Measurements from ENCODE around the gene RPTOR.

The RPTOR gene

DNA sequence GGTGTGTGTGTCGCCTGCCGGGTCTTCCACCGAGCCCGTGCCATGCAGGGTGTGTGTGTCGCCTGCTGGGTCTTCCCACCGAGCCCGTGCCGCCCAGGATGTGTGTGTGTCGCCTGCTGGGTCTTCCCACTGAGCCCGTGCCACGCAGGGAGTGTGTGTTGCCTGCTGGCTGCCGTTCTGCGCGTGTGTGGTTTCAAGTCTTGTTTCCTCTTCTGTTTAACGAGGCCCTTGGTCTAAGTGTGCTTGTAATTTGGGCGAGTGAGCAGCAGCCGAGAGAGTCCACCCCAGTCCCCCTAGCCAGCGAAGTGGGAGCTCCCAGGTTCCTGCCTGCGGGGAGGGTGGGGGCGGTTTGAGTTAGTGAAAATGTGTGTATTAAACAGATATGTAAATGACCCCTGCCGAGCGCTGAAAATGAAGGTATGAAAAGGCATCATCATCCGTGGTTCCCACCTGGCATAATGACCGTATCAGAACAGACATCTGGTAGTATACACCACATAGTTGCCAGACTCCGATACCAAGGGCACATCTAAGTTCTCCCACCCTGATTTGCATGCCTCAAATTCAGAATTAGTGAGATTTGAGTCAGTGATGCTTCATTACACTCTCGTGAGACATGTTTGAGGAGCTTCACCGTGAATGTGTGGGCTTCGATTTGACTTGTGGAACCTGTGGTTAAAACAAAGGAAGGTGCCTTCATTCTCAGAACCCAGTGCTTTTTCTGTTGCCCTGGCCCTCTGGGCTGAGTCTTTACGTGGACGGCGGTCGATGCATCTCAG lies 332.5 kb downstream of the RPTOR start:
- DNase-seq (ENCODE audit: low read depth, low spot score): no peak

DNA sequence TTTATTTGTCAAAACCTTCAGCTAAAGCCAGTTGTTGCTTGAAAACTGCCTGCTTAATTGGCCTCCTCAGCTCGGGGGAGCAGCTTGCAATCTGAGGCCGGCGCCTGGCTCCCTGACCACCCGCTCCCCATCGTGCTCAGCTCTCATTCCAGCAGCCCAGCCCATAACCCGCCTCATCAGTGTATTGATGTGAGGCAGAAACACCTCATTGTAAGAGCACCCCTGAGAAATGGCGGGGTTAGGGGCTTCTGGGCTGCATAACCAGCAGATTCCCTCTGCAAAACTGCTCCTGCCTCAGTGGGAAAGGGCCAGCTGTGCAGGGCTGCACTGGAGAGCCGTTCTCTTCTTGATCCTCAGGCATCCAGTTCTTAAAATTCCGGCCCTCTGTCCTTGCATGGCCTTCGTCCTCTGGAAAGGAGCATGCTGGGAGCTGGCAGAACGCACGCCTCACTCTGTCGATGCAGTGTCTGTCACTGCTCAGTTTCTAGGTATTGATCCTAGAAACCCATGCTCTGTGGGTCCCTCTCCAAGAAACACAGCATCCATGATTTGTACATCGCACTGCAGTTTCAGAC lies 333.2 kb downstream of the RPTOR start:
- no peak for DNase-seq (ENCODE audit: low read depth, low spot score)

DNA sequence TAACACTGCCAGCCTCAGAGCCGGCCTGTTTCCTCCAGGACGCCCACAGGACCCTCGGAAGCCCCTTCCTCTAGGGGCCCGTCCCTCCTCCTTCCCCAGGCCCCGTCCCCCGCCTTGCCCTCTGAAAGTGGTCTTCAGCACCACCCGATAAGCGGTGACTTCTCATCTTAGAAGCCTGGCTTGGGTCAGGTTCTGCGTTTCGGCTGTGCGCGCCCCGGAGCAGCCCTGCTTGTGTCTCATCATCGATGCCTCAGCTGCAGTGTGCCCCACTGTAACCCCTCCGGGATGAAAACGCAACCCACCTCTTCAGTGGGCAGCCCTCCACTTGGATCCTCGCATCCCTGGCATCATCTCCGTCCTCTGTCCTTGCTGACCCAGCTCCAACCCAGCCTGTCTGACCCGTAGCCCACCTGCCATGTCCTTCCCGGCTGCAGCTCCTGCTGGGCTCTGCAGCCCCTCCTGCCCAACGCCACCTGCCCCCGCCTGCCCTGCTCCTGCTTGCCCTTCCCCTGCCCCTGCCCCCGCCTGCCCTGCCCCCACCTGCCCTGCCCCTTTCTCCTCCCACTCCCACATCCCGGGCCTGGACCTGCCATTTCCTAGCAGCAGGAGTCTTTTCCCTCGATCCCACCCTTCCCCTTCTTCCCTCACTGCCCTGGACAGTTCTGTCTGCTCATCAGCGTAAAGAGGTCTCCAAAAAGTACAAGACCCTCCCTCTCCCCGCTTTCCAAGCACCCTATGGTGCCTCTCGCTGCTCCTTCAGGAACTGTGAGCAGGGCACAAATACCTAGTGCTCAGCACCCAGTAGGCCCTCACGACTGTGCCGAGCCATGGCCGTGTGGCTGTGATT lies 334.5 kb downstream of the RPTOR start:
- DNase-seq (ENCODE audit: low read depth, low spot score): no peak

DNA sequence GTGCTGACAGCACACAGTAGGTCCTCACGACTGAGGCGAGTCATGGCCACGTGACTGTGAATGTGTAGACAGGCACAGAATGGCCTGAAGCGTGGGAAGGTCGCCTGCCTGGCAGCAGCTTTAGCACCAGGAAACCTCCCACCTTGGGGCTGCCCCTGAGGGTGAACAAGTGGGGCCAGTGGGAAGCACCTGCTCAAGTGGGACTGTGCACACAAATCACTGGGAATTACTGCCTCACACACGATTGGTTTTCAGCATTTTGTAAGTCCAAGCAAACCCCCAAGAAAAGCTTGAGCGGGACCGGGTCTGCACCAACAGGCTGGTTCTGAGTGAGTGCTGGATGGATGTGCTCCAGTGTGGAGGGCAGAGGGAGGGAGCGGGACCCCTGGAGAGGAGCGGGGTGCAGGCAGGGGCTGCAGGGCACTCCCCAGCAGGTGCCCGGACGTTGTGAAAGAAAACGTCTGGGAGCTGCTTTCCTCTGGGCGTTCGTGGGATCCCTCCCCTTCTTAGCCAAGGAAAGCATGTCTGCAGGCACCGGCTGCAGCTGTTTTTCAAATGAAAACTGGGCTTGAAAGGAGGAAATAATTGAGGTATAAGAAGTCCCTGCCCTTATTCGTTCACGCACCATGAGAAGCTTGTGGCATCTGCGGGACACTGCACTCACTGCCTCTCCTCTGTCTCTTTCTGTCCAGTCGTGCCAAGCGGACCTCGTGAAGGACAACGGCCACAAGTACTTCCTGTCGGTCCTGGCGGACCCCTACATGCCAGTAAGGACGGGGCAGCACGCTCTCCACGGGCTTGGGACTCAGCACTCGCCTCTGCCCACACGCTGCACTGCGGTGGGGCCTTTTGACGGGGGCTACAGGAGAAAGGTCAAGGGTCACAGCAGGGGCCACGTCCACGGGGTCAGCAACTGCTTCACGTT lies 335.3 kb downstream of the RPTOR start:
- DNase-seq (ENCODE audit: low read depth, low spot score): no peak

DNA sequence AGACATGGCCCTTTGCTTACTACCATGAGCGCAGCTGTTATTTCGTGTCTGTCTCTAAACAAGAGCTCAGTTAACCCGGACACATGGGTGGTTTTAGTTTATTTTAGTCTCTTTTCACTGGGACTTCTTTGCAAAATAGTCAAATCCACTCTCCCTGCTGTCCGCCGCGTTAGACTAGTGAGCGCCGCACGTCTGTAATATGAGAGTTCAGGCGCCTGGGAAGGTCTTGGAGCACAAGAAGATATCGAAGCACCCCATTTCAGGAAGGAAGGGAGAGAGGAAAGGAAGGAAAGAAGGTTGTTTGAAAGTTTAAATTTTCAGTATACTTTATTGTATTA lies 336.0 kb downstream of the RPTOR start:
- no peak for DNase-seq (ENCODE audit: low read depth, low spot score)

DNA sequence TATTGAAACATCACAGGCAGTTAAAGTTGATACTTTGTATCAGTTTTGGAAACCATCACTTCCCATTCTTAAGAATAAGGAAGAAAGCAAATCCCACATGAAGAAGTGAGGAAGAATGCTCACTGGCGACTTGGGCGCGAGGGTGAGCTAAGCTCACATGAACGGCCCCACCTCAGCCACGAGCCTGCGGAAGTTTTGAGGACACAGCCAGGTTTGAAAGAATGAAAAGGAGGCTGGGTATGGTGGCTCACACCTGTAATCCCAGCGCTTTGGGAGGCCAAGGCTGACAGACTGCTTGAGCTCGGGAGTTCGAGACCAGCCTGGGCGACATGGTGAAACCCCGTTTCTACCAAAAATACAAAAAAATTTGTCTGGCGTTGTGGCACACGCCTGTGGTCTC lies 336.7 kb downstream of the RPTOR start:
- DNase-seq (ENCODE audit: low read depth, low spot score): no peak

DNA sequence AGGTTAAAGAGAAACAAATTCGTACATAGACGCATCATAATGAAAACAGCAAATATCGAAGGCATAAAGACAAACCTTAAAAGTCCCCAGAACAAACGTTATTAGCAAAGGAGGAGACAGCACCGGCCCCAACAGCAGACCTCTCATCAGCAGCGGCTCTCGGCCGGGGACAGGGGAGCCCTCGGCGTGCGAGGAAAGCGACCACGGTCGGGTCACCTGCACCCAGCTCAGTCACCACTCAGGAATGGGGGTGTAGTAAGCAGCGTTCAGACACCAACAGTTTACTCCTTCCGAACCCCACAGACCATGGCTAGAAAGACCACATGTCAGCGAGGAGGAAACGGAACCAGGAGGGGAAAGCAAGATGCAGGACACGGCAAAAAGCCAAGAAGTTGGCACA lies 337.7 kb downstream of the RPTOR start:
- no peak for DNase-seq (ENCODE audit: low read depth, low spot score)

DNA sequence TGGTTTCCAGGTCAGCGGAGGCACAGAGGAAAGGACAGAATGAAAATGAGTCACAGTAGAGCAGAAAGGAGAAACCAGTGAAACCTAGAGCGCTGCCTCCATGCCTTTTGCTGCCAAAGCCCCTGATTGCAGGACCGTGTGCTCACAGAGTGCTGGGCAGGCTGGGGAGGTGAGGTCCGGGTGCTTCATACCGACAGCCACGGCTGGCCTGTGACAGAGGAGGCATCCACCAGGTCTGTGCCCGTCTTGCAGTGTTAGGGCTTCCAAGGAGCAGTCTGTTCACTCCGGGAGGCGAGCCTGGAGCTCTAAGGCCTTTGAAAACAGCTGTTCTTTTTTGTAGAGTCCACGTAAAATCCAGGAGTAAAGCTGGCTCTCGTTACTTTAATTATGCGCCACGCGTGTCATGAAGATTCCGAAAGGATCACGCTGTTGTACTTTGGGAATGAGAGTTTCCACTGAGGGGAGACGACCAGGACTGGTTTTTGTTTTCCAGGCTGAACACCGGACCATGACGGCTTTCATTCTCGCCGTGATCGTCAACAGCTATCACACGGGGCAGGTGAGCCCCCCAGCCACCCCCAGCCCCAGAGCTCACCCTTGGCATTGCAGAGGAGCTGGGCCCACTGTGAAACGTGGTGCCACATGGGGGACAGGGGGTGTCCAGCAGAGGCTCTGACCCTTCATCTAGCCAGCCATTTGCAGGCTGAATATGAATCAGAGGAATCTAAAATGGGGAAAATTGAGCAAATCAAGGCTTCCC lies 338.5 kb downstream of the RPTOR start:
- no peak for DNase-seq (ENCODE audit: low read depth, low spot score)

DNA sequence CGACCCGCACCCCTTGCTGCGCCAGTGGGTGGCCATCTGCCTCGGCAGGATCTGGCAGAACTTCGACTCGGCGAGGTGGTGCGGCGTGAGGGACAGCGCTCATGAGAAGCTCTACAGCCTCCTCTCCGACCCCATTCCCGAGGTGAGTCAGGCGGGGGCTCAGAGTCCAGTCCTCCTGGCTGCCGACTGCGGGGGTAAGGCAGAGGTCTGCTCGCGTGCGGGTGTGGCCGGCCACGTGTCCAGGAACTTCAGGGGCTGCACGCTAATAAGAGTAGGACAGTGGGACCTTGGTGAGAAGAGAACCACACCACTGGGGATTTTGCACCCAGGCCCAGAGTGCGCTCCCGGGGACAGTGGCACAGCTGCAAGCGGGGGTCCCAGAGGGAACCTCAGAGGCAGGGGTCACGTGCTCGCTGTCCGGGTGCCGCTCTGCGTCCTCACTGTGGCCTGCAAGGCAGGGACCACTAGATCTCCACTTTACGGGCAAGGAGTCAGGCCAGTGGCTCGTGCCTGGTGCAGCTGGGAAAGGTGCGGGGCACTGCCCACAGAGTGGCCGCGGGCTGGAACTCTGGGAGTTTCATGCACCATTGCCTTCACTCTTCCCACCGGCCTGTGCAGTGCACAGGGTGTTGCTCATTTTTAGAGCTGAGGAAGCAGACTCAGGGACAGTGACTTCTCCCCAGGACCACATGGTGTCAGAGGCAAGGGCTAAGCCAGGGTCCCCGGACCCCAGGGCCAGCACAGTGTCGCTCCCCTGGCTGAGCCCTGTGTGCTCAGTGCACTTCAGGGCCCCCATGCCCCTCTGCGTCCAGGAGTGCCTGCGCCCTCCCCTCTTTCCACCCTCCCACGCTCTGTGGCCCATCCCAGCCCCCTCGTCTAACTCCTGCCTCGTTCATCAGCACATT lies 339.4 kb downstream of the RPTOR start:
- DNase-seq (ENCODE audit: low read depth, low spot score): no peak

DNA sequence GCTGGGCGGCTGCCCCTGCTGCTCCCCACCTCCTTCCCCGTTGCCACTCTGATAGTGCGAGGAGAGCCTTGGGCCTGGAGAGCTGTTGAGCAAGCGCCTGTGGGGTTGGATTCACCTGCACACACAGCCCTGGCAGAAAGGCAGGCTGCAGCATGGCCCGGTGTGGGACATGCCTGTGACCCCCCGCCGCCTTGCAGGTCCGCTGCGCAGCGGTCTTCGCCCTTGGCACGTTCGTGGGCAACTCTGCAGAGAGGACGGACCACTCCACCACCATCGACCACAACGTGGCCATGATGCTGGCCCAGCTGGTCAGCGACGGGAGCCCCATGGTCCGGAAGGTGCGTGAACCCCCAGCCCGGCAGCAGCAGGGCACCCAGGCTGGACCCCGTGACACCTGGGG lies 340.2 kb downstream of the RPTOR start:
- DNase-seq (ENCODE audit: low read depth, low spot score): no peak

DNA sequence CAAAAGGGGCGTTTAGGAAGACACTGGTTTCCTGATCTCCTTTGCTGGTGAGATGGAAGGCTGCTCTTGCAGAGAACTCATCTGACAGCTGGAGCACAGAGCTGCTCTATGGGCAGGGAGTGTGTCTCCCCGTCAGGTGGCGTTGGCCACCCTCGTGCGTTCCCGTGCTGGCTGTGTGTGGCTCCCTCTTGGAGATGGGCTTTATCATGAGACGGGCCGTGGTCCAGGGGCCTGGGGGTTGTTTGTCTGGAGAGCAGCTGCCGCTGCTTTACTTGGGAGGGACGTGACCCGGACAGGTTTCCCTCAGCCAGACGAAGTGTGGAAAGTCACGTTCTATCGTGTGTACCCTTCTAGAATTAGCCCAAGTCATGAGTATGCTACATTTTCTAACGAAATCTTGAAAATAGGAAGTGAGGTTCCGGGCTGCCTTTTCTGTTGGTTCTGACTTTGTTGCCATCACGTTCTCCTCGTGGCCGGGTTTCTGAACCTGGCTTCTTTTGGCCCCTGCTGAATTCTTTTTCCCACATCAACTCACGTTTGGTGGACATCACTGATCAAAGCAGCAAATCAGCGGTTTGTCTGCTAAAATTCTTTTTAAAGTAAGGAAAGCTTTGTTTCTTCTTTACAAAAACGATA lies 341.4 kb downstream of the RPTOR start:
- DNase-seq (ENCODE audit: low read depth, low spot score): no peak

DNA sequence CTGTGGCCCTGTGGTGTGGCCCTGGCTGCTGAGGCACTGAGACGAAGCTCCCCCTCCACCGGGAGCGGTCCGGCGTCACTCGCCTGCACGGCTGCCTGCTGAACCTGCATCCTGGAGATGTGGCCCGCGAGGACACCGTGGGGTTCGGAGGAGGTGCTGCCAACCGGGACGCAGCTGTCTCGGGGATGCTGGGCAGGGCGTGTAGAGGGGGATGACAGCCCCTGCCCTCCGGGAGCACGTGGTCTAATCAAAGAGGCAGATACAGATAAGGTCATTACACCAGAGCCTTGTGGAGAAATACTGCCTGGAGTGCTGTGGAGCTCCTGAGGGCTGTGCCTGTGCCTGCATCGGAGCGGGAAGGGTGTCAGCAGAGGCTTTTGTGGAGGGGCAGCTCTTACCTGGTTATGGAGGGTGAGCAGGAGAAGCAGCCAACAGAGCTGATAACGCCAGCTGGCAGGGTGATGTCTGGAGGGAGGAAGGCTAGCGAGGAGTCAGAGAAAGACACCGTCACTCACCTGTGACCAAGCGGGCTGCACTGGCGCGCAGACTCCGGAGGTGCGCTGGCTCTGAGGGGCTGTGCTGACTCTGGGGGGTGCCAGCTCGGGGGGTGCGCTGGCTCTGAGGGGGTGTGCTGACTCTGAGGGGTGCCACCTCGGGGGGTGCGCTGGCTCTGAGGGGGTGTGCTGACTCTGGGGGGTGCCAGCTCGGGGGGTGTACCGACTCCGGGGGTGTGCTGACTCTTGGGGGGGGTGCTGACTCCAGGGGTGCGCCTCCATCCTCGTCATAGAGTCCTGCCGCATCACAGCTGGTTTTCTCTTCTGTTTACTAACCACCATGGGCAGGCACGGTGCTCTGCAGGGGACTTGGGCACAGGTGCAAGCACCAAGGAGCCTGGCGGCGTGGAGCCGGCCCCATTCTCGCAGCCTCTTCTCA lies 342.3 kb downstream of the RPTOR start:
- DNase-seq (ENCODE audit: low read depth, low spot score): no peak

DNA sequence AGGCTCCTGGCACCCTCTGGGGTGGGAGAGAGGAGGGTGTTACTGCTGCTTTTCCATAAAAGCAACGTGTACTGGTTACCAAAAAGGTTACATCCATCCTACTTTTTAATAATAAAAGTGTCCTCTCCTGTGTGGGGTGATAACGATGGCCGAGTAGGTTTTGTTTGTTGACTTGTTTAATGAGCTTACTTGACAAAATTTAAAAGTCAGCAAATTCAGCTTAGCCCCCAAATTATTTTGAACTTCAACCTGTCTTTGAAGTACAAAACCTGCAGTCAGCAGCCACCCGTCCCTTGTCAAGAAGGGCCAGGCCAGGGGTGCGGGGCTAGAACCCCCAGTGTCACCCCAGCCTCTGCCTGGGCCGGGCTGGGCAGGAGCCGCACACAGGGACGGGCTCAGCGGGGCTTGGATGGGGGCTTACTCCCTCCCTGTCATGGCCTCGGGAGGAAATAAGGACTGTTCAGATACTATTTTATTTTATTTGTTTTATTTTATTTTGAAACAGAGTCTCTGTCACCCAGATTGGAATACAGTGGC lies 343.1 kb downstream of the RPTOR start:
- no peak for DNase-seq (ENCODE audit: low read depth, low spot score)

DNA sequence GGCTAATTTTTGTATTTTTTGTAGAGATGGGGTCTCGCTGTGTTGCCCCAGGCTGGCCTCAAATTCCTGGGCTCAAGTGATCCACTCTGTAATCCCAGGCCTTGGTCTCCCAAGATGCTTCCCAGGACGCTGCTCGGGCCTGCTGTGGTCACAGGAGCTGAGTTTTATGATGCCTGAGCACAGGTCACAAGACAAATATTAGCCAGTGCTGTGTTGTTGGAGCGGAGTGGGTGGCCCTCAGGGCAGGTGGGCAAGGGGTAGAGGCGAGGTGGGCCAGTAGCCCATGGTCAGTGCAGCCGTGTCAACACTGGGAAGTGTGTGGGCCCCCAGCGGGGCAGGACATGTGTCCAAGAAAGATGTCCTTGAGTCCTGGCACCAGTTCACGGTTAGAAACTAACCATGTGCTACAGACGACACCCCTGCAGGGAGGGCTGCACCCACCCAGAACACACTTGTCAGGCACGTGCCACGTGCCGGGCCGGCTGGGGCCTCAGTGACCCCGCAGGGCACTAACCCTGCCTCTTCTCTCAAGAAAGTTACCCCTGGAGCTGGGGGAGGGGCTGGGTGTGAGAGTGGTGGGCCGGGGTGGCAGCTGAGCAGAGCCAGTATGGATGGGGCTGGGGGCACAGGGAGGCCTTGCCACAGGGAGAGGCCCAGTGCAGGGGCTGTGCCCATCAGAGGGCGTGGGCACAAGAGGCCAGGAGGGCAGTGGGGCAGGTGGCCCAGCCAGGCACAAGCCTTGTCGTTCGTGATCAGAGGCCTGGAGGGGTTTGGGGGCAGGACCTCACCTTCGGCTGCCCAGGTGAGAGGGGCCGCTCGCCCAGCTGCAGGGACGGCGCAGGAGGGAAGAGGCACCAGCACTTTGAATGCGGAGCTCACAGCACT lies 343.9 kb downstream of the RPTOR start:
- no peak for DNase-seq (ENCODE audit: low read depth, low spot score)

DNA sequence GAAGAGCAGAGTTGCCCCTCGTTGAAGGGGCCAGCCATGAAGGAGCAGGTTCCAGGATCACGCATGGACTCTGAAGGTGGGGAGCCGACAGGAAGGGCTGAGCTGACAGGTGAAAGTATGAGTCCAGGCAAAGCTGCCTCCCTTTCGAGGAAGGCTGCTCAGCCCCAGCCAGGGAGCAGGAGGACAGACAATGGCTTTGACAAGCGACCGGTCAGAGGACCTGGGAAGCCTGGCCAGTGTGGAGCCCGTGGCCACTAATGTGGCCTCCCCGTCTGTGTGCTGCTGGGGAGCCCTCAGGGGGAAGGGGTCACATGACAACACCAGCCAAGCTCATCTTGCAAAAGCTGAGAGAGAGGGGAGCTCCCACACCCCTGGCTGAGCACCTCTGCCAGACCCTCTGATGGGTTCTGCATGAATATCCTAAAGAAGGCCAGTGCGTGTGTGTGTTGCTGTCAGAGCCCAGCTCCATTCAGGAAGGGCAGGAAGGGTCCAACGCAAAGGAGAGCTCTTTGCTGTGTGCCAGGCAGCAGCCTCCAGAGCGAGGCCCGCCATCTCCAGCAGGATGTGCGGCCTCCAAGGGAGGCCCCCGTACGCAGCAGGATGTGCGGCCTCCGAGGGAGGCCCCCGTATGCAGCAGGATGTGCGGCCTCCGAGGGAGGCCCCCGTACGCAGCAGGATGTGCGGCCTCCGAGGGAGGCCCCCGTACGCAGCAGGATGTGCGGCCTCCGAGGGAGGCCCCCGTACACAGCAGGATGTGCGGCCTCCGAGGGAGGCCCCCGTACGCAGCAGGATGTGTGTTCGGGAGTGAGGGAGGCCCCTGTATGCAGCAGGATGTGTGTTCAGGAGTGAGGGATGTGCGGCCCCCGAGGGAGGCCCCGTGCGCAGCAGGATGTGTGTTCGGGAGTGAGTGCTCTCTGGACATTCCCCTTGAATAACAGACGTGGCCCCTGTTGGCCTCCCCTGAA lies 344.9 kb downstream of the RPTOR start:
- no peak for DNase-seq (ENCODE audit: low read depth, low spot score)

Measured in iPS DF 19.7 (cell line).